Subcutaneous adipose tissue (tissue), 4 donors: Measurements from ENCODE around the gene TMEM143. TPM values are rescaled to one million over a fixed set of nuclear protein-coding genes. Genes with fewer than 3 reads are reported as not detected.

ENCODE experiments used
- CTCF ChIP-seq: fragments of 450-650 bp; IDR thresholded peaks from one replicate; pipeline ENCODE4 v1.5.1; 2016; ENCODE audit warnings: low read depth, mild to moderate bottlenecking, control low read depth, antibody characterized with exemption, moderate library complexity
- total RNA-seq, 4 donors: library from RNA; depleted of rRNA; stranded (reverse); fragments of >200 nt; gene quantifications; one replicate each; pipeline ENCODE4 v1.1.0, GENCODE V29; 2016

The TMEM143 gene
- total RNA-seq, 4 donors from 2014 or later, result 4.8 to 16.0 (median 7.0) TPM

- TF ChIP-seq CTCF, result no peak
These were observed 59.9 kb downstream of the TMEM143 start for GRCh38 chr19:48303866-48304265.

GRCh38 chr19:48303367-48303766, 60.4 kb downstream of the TMEM143 start:
- TF ChIP-seq CTCF, result no peak

GRCh38 chr19:48302600-48302959, 61.2 kb downstream of the TMEM143 start:
- TF ChIP-seq CTCF, result no peak

GRCh38 chr19:48301886-48302599, 61.7 kb downstream of the TMEM143 start:
- TF ChIP-seq CTCF, result no peak

- TF ChIP-seq CTCF, result no peak
These were observed 65.8 kb downstream of the TMEM143 start for GRCh38 chr19:48297975-48298374.

GRCh38 chr19:48296963-48297734, 66.6 kb downstream of the TMEM143 start:
- TF ChIP-seq CTCF, result no peak

- TF ChIP-seq CTCF, result no peak
These were observed 68.3 kb downstream of the TMEM143 start for GRCh38 chr19:48295458-48295857.
